Measurements from ENCODE around the gene FCHO1. TPM values are rescaled to one million over a fixed set of nuclear protein-coding genes. Genes with fewer than 3 reads are reported as not detected.

The FCHO1 gene
- polyA plus RNA-seq, 1 donor (not counting 4 experiments of a cell fraction or from before 2014, with no cell fraction given): 0.14 TPM

- Histone ChIP-seq H3K4me2 (ENCODE audit: control insufficient read depth, extremely low read depth, insufficient read depth, low read depth, low read length) (no peak overlapping the region), H3K27ac (ENCODE audit: control insufficient read depth, insufficient read depth, low read length) (no peak overlapping the region), H4K20me1 (ENCODE audit: control insufficient read depth, extremely low read depth, insufficient read depth, low read length) (no peaks in the 10 kb centered on the region), H3K9ac (ENCODE audit: control insufficient read depth, extremely low read depth, insufficient read depth, low read length) (no peak overlapping the region), H3K27me3 (ENCODE audit: control insufficient read depth, extremely low read depth, insufficient read depth, low read length) (no peaks in the 10 kb centered on the region), H2AFZ (ENCODE audit: control insufficient read depth, low read length) (no peak overlapping the region), H3K4me1 (ENCODE audit: control insufficient read depth, extremely low read depth, insufficient read depth, low read length) (no peaks in the 10 kb centered on the region), H3K79me2 (ENCODE audit: control insufficient read depth, insufficient read depth, low read length) (no peaks in the 10 kb centered on the region), H3K9me1 (ENCODE audit: control insufficient read depth, extremely low read depth, insufficient read depth, low read length) (no peaks in the 10 kb centered on the region), H3K4me3 (ENCODE audit: control insufficient read depth in 2 of 3, extremely low read depth in 1 of 3, insufficient read depth in 2 of 3, low read depth in 1 of 3, low read length in 3 of 3) (no peak overlapping the region), H3K9me3 (ENCODE audit: control insufficient read depth, low read depth, low read length) (no peaks in the 10 kb centered on the region), H3K36me3 (ENCODE audit: control insufficient read depth in 2 of 2, extremely low read depth in 1 of 2, insufficient read depth in 2 of 2, low read length in 2 of 2) (no peaks in the 10 kb centered on the region)
- no peak for TF ChIP-seq CTCF (optimal IDR thresholded peaks at IDR 0.05 in 1 of 3, IDR thresholded peaks at IDR 0.05 in 1 of 3, conservative IDR thresholded peaks at IDR 0.05 in 1 of 3; ENCODE audit: extremely low read depth in 1 of 3, insufficient read depth in 2 of 3, low read length in 3 of 3)
- TF ChIP-seq EZH2 (IDR thresholded peaks at IDR 0.05; ENCODE audit: low read length): no peak
- no peak for DNase-seq (ENCODE audit: low read depth, low spot score)
- FAIRE-seq: no peak
- dilution Hi-C loops (cut with MboI; ENCODE audit: extremely low pct_ligation_motif_present, low sequenced_read_pairs): no loop called here
These were observed 73.1 kb downstream of the FCHO1 start for GRCh38 chr19:17824339-17824738.

GRCh38 chr19:17826508-17827056, 75.3 kb downstream of the FCHO1 start:
- Histone ChIP-seq H3K4me1 (ENCODE audit: control insufficient read depth, extremely low read depth, insufficient read depth, low read length) (peaks cover 7% of the 10 kb centered on the region), H3K4me2 (ENCODE audit: control insufficient read depth, extremely low read depth, insufficient read depth, low read depth, low read length) (no peak overlapping the region), H4K20me1 (ENCODE audit: control insufficient read depth, extremely low read depth, insufficient read depth, low read length) (no peaks in the 10 kb centered on the region), H3K9ac (ENCODE audit: control insufficient read depth, extremely low read depth, insufficient read depth, low read length) (no peak overlapping the region), H3K9me1 (ENCODE audit: control insufficient read depth, extremely low read depth, insufficient read depth, low read length) (no peaks in the 10 kb centered on the region), H3K79me2 (ENCODE audit: control insufficient read depth, insufficient read depth, low read length) (no peaks in the 10 kb centered on the region), H3K27ac (ENCODE audit: control insufficient read depth, insufficient read depth, low read length) (no peak overlapping the region), H2AFZ (ENCODE audit: control insufficient read depth, low read length) (no peak overlapping the region), H3K9me3 (ENCODE audit: control insufficient read depth, low read depth, low read length) (no peaks in the 10 kb centered on the region), H3K36me3 (ENCODE audit: control insufficient read depth in 2 of 2, extremely low read depth in 1 of 2, insufficient read depth in 2 of 2, low read length in 2 of 2) (no peaks in the 10 kb centered on the region), H3K4me3 (ENCODE audit: control insufficient read depth in 2 of 3, extremely low read depth in 1 of 3, insufficient read depth in 2 of 3, low read depth in 1 of 3, low read length in 3 of 3) (no peak overlapping the region), H3K27me3 (ENCODE audit: control insufficient read depth, extremely low read depth, insufficient read depth, low read length) (peaks cover 3% of the 10 kb centered on the region)
- TF ChIP-seq CTCF (optimal IDR thresholded peaks at IDR 0.05 in 1 of 3, IDR thresholded peaks at IDR 0.05 in 1 of 3, conservative IDR thresholded peaks at IDR 0.05 in 1 of 3; ENCODE audit: extremely low read depth in 1 of 3, insufficient read depth in 2 of 3, low read length in 3 of 3) (no peak), EZH2 (IDR thresholded peaks at IDR 0.05; ENCODE audit: low read length) (no peak)
- FAIRE-seq (no peak), DNase-seq (ENCODE audit: low read depth, low spot score) (no peak)
- dilution Hi-C loops (cut with MboI; ENCODE audit: extremely low pct_ligation_motif_present, low sequenced_read_pairs): no loop called here

Data from keratinocyte (primary cell).